HG03442 (cell line): Measurements from ENCODE around the gene SHISAL1.
"Not testable (repeated sequence)": the region's sequence is repeated elsewhere in the genome, so short reads cannot be mapped to it uniquely, and the experiment has no call there.

Experiments
- ATAC-seq: cut with Tn5 transposase; IDR thresholded peaks from one replicate; pipeline ENCODE4 v1.9.1; 2021; ENCODE audit warnings: mild to moderate bottlenecking, moderate library complexity; ENCODE audit not compliant: unreplicated experiment

SHISAL1 gene

DNA sequence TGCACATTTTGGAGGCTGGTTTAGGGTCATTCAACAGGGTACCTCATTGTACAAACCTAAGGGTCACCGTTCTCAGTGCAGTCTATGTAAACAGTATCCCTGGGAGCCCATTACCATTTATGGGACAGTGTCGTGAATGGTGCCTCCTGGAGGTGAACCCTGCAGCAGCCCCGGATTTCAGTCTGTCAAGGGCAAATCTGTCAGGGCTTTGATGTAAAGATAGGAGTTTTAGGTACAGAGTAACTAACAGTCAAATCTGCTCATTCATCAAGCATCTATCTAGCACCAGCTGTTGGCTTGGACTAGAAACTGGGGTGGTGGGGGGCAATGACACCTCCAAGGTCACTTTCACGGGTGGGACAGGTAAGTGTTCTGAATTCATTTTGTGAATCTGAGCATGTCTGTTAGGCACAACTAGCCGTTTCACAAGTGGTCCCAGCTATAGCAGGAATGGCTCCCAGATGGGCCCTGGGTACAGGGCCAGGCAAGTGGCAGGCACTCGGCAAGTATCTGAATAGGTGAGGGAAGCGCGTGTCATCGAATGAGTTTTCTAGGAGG, 68.4 kb downstream of the SHISAL1 start:
- ATAC-seq, result no peak

DNA sequence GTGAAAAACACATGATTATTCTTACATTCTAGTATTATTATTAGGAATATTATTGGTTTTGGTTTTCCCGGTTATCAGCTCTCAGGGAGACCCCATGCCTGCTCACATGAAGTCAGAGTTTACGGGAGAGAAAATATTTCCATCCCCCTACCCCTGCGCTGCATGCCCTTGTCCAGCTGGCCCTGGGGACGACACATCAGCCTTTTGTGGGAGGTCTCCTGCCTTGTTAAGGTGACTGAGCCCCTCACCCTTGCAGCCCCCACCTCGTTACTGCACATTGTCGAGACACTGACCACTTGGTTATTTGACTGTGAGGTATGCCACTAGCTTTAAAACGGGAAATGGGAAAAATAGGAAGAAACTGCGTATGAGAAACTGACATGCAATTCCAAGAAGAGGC, 69.0 kb downstream of the SHISAL1 start:
- ATAC-seq, result no peak

DNA sequence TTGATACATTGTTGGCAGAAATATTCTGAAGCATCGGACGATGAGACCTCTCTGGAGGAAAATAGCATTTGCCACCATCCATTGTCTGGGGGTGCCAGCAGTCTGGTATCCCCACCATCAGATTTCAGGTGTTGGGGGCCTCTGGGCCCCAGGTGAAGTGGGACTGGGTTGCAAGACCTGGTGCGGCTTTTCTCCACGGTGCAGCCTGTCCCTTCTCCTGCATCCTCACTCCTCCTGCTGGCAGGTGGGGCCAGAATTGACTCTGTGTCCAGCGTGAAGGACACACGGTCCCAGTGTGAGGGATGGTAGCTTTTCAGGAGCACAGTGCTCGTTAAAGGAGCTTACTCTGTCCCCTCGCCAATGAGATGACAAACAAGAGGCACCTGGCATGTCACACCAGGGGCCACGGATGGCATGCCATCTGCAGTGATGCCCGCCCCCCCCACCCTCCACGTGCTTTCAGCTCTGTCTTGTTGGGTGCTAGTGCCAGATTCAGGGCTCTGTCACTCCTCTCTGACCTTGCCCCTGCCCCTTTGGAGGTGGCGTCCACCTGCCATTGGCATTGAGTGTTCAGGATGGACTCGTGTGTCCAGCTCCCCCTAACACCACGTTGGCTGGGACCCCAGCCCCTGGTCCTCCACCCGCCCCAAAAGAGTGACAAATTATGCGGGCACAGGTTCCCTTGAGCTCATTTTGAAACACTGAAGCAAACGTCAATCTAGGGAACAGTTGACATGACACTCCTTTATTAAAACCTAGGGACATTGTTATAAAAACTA, 69.6 kb downstream of the SHISAL1 start:
- ATAC-seq, result no peak

DNA sequence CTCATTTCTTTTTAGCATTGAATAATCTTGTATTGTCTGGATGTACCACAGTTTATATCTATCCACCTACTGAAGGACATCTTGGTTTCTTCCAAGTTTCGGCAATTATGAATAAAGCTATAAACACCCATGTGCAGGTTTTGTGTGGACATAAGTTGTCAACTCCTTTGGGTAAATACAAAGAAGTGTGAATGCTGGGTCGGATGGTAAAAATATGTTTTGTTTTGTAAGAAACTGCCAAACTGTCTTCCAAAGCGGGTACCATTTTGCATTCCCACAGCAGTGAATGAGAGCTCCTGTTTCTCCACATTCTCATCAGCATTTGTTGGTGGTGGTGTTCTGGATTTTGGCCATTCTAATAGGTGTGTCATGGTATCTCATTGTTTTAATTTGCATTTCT, 71.6 kb downstream of the SHISAL1 start:
- not testable (repeated sequence) for ATAC-seq

DNA sequence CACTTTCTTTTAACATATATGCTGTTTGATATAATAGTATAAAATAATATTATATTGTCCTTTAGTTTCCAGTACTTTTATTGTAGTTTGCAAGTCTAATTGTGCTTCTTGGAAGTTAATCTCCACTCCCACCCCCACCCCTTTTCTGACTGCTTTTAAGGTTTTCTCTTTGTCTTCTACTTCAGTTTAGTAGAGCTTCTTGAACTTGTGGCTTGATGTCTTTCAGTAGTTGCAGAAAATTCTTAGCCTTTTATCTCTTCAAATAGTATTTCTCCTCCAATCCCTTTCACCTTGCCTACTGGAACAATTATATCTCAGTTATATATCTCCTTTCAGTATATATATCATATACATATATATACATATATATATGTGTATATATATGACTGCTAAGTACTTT, 75.5 kb downstream of the SHISAL1 start:
- ATAC-seq, result no peak

DNA sequence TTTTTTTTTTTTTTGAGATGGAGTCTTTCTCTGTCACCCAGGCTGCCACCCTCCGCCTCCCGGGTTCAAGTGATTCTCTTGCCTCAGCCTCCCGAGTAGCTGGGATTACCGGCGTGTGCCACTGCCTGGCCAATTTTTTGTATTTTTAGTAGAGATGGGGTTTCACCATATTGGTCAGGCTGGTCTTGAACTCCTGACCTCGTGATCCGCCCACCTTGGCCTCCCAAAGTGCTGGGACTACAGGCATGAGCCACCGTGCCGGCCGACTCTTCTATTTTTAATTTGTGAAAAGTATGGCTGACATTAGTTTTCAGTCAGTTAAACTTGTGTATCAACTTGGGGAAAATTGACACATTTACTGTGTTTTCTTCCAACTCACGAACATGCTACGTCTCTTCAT, 78.4 kb downstream of the SHISAL1 start:
- not testable (repeated sequence) for ATAC-seq

DNA sequence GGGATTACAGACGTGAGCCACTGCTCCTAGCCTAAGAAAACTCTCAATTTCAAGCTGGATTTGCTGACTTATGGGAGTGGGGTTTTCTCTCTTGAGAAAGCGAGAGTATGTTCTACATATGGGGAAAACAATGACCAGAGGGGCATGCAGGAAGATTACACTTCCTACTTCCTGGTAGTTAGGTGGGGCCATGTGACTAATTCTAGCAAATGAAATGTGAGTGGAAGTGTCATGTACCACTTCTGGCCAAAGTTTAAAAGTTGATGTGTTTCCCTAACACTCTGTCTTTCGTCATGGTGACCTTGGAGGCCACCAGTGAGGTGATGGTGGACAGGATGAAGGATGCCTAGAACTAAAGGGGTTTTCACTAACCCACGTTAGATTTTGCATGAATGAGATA, 81.5 kb downstream of the SHISAL1 start:
- ATAC-seq, result no peak

DNA sequence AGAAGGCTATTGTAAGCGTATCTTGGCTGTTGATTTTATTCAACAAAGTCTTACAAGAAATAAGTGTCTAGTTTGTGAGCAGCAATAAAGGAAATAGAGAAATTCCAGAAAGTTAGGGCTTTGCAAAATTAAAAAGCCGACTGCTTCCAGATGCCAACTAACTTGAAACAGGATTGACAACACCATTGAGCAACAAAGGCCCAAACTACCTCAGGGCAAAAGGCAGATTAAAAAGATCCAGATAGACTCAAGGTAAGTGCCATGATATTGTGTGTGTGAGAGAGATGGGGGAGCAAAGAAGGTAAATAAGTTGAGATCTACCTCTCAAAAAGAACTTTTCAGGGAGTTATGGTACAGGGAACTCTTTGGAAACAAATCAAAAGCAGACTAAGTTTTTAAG, 82.9 kb downstream of the SHISAL1 start:
- ATAC-seq, result no peak

DNA sequence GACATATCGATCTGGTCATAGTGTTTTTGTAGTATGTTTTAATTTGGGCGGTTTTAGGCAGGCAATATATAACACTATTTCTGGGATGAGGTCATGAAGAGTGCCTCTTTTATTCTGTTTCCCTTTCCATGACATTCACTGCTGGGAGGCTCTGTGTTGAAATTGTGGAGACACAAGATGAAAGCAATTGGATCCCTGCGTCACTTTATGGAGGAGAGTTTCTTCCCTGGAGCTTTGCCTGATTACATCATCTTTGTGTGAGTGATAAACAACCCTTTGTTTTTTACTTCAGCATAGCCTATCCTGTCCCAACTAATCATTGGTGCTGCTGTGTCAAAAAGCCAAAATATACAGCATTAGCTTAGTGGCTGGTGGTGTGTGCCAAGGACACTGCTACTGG, 83.4 kb downstream of the SHISAL1 start:
- ATAC-seq, result no peak

DNA sequence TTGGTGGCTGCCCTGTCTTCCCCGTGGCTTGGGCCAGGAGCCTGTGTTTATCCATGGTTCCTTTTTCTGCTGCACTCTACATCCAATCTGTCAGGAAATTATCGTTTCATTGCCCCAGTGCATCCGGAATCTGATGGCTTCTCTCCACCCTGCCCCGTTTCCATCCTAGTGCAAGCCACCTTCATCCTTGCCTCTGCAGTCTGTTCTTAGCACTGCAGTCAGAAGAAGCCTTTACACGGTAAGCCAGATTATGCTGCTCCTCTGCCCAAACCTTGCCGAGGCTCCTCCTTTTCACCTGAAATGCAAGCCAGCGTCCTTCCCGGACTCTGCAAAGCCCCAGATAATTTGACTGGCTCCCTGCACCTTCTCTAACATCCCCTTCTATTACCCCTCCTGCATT, 86.9 kb downstream of the SHISAL1 start:
- no peak for ATAC-seq

DNA sequence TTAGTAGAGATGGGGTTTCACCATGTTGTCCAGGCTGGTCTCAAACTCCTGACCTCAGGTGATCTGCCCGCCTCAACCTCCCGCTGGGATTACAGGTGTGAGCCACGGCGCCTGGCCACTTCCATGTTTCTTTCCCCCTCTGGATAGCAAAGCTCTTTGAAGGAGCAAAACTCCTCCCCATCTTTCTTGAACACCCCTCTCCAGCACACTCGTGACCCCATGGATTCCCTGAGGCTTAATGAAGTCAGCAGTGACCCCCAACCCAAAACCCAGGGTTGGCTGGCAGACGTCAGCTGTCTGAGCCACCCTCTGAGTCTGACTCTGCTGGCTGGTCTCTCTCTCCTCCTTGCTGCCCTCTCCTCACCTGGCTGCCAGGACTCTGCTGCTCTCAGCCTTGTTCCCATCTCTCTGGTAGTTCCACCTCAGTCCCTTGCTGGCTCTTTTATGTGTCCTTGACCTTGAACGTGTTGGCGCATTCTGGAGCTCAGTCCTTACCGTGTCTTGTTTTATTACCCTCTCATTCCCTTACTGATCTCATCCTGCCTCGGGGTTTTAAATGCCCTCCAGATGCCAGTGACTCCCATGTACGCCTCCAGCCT, 87.6 kb downstream of the SHISAL1 start:
- ATAC-seq, result no peak

DNA sequence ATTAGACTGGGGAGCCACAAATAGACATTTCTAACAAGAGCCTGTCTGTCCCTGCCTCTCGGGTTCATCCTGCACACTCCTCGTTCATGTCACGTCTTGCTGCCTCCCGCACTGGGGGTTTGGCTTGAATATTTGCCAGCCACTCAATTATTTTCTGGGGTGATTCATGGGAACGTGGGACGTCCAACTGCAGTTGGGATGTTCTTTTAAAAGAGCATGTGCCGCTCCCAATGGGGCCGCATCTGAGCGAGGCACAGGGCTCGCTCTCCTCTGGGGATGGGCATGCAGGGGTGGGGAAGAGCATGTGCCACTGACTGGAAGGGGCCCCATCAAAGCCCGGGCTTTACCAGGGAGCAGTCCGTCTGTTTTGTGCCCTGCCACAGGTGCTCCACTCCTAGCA, 88.6 kb downstream of the SHISAL1 start:
- no peak for ATAC-seq

DNA sequence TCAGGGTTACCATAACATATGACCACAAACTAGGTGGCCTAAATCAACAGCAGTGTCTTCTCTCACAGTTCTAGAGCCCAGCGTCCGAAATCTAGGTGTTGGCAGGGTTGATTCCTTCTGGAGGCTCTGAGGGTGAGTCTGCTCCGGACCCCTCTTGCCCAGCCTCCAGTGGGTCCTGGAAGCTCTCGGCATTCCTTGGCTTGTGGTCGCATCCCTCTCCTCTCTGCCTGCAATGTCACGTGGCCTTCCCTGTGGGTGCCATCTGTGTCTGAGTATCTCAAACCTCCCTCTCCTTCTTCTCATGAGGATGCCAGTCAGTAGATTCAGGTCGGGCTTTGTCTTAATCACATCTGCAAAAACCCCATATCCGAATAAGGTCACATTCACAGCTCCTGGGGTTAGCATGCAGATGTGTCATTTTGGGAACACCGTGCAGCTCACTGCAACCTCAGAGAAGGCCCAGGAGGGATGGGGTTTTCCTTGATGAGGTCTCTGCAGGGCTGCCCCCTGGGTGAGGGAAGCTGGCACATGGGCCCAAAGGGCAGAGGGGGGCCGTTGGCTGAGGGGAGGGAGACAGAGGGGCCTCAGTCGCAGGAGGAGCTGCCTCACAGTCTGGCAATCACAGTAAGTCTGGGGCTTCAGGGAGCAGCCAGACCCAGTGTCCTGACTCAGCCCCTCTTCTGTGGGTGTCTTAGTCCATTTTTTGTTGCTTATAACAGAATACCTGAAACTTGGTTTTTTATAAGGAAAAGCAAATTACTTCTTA, 90.9 kb downstream of the SHISAL1 start:
- ATAC-seq, result no peak

DNA sequence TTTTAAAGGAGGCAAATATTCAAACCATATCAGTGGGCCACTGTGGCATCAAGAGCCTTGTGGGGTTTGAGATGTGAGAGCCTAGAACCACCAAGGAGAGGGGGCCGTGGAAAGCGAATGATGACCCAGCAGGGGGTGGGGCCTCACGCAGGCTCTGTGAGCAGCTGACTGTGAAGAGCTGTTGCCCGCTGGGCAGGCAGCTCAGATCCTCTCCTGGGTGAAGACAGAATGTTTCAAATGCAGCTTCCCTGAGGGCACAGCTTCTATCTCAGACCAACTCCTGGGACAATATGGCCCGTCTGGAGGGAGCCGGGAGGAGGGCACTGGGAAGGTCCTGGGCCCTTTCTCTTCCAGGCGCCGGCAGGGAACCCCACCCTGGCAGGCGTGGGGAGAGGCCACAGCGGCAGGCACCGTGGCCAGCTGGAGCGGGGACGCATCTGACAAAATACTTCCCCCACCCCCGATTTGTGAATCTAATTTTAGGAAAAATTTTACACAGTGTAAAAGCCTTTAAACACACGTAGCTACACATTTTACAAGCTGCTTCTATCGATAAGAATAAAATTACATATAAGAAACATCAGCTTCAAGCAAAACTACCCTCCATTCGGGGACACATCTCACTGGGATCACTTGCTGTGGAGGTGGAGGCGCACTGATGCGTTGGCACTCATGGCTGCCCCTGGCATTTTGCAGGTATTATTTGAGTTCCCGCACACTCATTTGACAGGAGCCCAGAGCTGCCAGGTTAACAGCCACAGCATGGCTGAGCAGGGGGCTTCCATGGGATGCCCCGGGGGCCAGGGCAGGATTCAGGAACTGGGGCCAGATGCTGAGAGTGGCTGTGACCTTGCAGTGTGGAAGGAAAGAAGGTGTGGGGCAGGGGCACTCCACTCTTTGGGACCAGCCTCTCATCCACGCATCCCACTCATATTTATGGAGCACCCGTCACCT, 91.7 kb downstream of the SHISAL1 start:
- ATAC-seq, result no peak

DNA sequence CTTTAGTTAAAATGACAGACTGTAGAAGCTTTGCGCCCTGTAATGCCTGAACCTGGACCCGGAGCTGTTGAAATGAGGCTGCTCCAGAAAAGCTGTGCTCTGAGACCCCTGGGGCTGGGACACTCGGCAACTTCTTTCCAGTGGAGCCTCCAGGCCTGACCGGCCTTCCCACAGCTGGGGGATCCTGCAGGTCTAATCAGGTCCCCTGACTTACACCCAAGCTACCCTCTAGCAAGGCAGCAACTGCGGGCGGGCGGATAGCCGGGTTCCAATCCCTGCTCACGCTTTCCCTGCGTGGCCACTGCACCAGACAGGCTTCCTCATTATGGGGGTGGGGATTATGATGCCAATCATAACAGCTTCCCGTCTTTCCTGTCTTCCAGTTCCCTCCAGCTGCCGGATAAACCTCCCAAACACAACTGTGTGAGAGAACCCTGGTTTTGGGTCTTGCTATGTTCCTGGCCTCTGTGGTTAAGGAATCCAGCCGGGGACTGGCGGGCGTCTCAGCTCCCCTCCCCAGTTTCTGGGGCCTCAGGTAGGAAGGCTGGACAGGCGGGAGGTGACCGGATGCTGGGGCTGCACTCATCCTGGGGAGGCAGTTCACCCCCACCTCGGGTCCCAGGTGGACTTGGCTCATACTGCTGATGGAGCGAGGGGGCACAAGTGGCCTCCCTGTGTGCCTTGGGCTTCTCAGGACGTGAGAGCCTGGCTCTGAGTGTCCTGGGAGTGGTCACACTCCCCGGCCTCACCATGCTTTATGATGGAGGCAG, 93.5 kb downstream of the SHISAL1 start:
- ATAC-seq, result no peak

DNA sequence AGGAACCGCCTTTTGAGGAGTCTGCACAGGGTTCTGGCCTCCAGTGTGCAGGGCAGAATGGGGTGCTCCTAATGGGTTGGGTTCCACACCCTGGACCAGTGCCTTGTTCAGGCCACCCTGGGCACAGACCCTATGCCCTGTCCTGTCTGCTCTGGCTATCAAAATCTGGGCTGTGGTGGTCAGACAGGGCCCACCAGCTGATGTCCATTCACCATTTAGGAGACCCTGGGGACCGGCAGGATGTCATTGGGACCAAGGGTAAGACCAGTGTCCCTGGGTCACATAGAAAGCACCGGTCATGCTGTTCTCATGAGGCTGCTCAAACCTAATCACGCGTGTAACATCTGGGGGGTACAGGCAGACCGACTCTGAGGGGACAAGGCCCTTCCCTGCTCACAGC, 94.7 kb downstream of the SHISAL1 start:
- ATAC-seq, result no peak

DNA sequence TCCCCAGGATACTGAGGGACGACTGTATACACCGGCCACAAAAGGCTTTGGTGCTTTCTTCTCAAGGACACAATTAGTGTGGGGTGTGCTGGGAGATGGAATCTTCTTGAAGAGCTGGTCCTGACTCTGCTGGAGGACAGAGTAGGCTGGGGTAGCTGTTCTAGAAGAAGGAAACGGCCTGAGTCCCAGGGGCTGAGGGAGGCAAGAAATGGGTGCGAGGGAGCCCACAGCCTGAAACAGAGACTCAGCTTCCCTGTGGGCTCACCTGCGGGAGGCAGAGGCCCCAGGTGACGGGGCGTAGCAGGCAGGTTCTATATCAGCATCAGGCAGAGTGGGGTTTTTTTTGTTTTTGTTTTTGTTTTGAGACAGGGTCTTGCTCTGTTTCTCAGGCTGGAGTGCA, 95.4 kb downstream of the SHISAL1 start:
- ATAC-seq, result no peak

DNA sequence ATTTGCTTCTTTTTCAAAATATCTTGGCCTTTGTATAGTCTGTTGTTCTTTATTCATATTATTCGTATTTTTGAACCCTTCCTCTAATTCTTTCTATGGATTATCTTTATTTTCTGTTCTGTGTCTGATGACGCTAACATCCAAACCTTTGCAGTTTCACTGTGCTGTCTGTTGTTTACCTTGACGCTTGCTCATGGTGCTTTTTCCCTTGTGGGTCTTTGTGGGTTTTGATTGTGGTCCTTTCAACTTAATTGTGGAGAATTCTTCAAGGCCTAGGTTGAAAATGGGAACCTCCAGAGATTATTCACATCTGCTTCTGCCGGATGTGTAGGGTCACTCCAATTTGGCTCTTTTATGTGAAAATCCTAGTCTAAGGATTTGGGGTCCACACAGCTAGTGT, 97.5 kb downstream of the SHISAL1 start:
- ATAC-seq, result no peak

DNA sequence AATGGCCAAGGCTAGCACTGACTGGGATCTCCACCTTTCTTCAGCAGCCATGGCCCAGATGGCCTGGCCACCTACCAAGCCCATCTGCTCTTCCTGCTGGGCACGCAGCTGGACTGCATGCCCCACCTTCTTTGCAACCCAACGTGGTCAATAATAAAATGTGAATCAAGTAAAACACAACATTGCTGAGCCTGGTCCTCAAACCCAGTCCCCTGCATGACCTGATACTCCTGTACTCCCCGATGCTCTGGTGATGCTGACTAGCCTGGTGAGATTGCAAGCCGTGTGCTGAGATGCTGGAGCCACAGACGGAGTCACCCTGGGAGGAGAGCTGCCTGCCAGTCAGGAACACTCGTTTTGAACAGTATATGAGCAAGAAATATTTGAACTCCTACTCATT, 98.0 kb downstream of the SHISAL1 start:
- ATAC-seq, result no peak

DNA sequence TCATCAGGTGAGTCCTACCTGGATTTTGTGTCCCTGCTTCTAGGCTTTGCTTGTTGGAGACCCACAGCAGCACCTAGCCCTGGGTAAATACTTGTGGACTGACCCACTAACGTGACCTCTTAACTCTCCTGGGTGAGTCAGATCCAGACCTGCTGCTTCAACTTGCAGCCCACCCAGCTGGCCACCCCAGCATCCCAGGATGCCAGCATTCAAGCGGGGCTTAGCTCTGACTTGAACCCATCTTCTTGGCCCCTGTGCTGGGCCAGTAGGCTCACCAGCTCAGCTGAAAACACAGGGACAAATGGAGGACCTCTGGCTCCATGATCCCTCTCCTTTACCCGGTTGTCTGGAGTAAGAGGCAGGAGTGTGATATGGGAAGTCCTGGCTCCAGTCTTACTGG, 98.6 kb downstream of the SHISAL1 start:
- no peak for ATAC-seq
